GM18907 (cell line): Measurements from ENCODE around the gene PKNOX2.

ENCODE experiments used
- ATAC-seq: cut with Tn5 transposase; IDR thresholded peaks from one replicate; pipeline ENCODE4 v1.9.1; 2021; ENCODE audit warnings: mild to moderate bottlenecking, moderate library complexity; ENCODE audit not compliant: unreplicated experiment

The PKNOX2 gene

DNA sequence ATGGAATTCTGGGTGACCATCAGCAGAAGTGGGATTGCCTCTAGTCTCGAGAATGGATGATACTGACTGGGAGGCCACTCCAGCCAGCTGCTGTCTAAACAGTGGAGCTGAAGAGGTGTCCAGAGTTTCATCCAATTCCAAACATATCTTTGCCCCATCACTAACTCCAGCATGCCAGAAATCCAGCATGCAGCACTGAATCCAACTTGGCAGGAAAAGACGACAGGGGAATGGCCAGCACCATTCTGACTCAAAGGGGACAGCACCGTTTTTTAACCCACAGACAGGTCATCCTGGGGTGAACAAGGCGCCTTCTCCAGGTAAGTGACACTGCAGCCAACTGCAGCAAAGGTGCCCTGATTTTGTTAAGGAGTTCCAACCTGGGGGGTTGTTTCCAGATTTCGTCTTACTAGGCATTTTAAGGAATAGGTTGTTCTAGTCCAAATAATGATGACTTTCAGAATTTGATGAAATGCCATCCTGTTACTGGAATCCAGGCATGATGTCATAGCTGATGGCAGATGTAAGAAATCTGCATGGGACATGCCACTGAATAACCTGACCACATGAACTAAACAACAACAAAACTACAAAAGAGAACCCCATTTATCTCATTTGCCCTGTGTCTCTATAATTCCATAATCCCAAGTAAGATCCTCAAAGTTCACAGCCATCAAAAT, 299.2 kb downstream of the PKNOX2 start:
- ATAC-seq, result no peak

DNA sequence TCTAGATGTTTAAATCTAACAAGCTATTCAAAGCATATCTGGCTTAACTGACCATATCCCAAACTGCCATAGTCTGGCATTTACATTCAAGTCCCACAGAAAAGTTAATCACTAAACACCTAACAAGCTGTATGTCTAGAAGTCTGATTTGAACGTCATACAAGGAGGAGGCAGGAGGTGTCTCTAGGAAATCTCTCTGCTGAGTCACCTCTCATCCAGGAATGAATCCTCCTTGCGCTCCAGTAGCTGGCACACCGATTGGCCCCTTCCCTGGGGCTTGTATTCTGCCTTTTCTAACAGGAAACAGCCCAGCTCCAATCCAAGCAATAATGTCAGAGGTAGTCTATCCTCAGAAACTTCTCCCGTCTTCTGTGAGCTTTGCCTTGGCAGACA, 299.7 kb downstream of the PKNOX2 start:
- no peak for ATAC-seq

DNA sequence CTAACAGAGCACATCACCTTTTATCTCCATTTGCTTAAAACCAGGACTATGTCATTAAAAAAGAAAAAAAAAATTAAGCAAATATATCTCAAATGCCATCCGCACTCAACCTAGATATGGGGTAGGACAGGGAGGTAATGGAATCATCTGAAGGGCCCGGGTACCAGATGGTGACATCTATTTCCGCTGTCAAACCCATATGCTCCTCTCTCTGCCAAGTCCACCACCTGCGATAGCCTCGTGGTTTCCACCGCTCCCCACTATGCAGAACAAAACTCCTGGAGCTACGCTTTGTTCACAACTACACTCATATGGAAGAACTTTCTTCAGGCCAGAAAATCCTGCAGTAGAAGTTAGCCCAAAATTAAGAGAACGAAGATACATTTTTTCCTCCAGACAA, 300.1 kb downstream of the PKNOX2 start:
- no peak for ATAC-seq

DNA sequence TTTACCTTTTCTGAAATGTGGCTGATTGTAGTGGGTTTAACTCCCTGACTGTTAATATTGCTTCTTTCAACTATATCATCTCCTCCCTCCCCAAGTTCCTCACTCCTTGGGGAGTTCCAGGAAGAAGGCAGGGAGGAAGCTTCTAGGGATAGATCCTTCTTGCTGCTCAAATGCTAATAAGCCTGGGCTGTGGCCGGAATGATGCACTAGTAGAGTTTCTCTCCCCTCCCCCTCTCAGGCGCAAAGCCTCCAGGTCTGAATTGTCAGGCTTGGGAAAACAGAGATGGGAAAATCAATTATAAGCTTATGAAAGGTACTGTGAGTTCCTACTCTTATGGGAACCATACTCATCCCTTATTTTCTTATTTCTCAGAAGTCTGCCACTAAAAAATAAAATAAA, 300.7 kb downstream of the PKNOX2 start:
- ATAC-seq, result no peak

DNA sequence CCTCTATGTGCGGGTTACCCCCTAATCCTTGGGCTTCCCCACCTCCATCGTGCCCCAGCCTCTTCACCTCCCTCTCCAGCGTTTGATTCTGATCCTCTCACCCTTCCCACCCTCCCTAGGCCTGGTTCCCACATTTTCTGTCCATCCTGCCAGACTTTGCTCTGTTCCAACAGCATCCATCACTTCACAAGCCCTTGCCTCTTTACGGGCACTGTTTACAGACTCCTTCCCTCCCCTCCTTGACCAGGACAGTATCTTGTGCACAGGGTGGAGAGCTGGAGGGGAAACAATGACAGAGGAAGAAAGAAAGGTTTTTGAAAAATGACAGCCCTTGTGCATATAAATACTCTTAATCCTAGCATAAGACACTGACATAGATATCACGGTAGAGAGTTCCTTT, 301.1 kb downstream of the PKNOX2 start:
- ATAC-seq, result no peak

DNA sequence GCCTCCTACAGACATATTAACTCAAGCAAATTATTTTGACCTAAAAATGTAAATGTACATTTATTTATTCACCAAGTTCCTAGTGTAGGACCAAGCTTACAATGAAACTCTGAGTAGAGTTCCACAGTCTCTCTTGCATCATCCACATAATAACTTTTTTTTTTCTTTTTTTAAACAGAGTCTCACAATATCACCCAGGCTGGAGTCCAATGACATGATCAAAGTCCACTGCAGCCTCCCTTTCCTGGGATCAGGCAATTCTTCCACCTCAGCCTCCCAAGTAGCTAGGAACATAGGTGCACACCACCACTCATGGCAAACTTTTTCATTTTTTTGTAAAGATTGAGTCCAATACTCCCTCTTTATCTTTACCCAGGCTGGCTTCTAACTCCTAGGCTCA, 303.5 kb downstream of the PKNOX2 start:
- no peak for ATAC-seq

DNA sequence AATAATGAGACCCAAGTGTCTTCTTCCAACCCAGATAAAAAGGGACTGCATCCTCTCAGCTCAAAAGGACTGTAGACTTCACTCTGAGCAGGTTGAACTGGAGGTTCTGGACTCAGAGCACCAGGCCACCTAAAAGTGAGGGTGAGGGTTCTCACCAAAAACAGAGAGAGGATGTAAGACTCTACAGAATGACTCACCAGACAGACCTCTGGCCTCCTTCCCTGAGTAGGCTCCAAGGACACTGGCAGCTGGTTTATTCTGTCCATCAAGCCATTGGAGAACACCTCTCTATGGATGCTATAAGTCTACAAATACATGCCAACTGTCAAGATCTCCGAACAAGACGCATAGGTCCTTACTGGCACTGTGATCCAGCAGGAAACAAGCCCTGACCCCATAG, 304.3 kb downstream of the PKNOX2 start:
- no peak for ATAC-seq

DNA sequence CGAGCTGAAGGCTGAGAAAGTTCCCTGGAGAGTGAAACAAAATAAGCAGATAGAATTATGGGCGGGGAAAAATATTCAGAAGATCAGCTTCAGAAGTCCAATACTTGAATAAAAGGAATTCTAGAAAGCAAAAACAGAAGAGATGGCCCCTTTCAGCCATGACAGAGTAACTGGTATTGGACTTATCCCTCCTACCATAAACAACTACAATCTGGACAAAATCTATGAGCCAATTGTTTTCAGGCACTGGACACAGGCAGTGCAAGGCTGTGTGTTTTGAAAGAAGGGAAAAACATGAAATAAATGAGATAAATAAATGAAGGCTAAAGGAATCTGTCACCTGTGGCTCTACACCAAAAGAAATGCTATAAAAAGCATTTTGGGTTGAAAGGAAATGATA, 305.8 kb downstream of the PKNOX2 start:
- ATAC-seq, result no peak

DNA sequence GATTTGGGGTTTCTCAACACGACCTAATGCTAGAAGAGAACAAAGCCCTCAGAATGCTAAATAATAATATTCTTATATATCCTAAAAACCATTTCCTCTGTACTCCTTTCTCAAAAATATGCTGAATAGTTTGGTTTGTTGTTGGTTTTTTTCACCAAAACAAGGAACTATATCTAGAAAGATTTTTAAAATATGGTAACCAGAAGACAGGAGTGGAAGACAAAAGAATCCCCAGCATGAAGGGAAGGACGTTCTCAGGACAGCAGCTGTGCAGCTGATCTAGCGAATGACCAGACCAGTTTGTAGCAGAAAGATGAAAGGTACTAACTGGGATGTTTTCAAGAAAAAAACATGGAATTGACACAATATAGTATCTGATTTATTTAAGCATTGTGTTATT, 312.2 kb downstream of the PKNOX2 start:
- ATAC-seq, result no peak

DNA sequence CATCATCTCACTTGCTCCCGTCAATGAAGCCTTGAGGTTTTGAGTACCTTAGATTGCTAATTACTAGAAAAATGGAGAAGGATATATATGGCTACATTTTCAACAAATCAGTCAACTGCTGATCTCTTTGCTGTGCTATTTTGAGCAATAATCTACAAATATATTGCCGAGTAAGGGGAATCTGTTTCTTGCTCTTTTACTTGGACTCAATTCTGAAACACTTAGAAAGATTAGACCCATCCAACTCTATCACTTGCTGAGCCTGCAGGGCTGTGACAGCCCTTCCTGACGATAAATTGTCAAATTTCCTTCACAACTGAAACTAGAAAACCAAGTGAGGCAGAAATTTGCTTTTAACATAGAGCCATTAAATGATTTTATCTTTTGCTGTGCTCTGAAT, 314.6 kb downstream of the PKNOX2 start:
- no peak for ATAC-seq

DNA sequence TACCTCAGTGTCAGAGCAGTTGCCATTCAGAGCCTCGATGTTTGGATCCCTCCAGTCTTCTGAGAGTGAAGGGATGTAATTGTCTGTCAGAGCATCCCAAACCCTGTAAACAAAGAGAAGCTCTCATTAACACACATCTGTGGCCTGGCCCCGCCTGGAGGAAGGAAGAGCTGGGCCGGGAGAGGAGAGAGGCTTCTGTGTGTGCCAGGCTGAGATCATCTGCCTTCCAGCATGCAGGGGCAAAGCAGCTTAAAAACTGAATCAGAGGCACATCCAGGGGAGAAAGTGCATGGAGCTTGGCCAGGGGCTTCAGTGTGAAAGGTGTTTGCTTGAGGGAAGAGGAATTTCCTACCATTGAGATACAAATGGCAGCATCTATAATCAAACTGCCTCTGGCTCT, 317.0 kb downstream of the PKNOX2 start:
- no peak for ATAC-seq
